SK-MEL-5 (cell line): ENCODE results near the gene UNKL. TPM values are rescaled to one million over a fixed set of nuclear protein-coding genes. Genes with fewer than 3 reads are reported as not detected.

ENCODE experiments used
- DNase-seq: peaks from one replicate; pipeline ENCODE4 v3.0.0-alpha.2; 2016; ENCODE audit warnings: low read depth, low spot score
- in situ Hi-C: cut with HindIII; loops from 2 replicates; pipeline ENCODE4 v1.10.0; 2016; ENCODE audit warnings: low sequenced_read_pairs, high pct_unique_total_duplicates, low pct_unique_long_range_greater_than_20kb
- total RNA-seq: library from RNA; depleted of rRNA; stranded (reverse); fragments of >200 nt; shearing (Covaris generic); gene quantifications from 2 replicates; pipeline ENCODE4 v1.2.3, GENCODE V29; 2014; rRNA removed

Gene UNKL
- total RNA-seq, 1 experiment from 2014 or later: 7.8 TPM

DNA sequence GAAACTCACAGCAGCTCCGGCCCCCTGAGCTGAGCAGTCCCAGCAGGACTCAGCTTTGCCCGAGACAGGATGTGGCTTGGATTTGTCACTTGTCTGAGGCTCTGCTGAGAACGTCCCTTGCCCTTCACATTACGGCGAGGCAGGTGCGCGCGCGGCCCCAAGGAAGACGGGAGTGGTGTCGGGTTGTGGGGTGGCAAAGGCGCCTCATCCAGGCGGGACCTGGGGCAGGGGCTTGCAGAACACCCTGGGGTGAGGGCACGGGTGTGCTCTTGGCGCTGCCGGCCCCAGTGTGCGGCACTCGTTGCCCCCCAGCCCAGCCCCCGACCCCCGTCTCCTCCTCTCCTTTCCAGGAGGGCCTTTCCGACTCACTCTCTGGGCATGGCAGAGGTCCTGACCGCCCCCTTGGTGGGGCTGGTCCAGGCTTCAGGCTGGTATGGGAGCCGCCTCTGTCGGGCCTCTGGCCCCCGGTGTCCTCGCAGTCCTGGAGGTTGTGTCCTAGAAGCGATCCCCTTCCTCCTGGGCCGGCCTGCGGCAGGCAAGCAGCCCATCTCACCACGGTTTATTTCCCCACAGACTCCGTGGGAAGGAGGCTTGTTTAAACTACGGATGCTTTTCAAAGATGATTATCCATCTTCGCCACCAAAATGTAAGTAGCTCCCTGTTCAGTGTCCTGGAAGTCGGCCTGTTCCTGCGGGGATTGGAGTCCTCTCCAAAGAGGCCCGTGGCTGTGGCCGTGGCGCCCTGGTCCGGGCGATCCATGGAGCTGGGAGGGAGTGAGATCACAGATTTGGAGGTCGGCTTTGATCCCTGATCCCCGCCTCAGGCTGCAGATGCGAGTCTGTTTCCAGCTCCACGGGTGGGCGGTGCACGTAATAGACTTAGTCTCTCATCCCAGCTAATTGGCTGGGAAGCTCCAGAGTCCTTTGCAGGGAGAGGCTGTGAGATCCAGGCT, 99.1 kb downstream of the UNKL start:
- in situ Hi-C loops: no loop called here
- DNase-seq: no peak

DNA sequence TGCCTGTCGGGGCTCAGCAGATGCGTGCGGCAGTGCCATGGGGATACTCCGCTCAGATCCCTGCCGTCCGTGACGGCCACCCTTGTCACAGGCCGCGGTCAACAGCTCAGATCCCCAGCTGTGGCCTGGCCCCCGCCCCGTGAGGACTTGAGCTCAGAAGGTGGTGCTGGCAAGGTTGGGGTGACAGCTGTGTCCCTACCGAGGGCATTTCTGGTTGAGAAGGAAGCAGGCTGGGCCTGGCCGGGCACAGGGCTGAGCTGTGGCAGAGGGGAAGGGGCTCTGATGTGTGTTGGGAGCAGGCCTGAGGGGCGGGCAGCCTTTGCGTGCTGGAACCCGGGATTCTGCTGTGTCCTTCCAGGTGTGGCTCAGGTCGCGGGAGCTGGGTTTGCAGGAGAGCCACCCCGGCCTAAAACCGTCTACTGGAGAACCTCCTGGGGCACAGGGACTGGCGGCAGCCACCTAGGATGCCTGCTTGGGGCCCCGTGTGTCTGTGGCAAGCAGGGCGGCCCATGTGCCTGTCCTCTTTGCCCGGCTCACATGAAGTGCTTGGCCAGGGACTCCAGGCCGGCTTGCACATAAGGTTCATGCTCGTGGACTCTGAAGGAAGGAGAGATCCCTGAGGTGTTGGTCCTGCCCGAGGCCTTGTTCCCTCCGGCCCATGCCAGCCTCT, 100.0 kb downstream of the UNKL start:
- DNase-seq: no peak
- in situ Hi-C loops: no loop called here

DNA sequence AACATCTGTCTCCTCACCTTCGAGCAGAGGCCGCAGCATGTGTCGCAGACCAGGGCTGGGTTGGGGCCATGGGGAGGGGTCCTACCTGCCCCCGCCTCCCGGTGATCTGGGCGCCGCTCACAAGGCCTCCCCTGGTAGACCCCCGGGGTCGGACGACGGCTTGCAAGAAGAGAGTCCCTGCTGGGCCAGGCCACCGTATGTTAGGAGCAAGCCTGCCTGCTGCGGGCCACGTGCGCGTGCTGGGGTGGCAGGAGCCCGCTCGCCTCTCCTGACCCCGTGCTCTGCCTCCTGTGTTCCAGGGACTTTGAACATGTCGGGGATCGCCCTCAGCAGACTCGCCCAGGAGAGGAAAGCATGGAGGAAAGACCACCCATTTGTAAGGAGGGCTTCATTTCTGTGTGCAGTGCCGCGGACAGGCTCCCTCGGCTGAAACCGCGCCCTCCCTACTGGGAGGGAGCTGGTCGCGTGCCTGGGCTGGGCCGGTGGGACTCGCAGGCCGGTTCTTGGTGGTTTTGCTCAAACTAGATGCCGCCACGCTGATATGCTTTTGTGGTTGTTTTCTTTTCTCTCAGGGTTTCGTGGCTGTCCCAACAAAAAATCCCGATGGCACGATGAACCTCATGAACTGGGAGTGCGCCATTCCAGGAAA, 100.7 kb downstream of the UNKL start:
- in situ Hi-C loops: no loop called here
- DNase-seq: no peak

Other genes starting within 250 kb of the UNKL start
- gene TPSG1, start 189.4 kb downstream of the UNKL start, total RNA-seq: not detected in 2 replicates
- gene TPSB2, start 184.5 kb downstream of the UNKL start, total RNA-seq: not detected in 2 replicates
- gene TPSAB1, start 174.0 kb downstream of the UNKL start, total RNA-seq: not detected in 2 replicates
- not detected in 2 replicates for gene TPSD1, start 158.6 kb downstream of the UNKL start, total RNA-seq
- gene UBE2I, start 105.1 kb downstream of the UNKL start, total RNA-seq: 55.2 TPM in 2 replicates
- gene BAIAP3, start 81.1 kb downstream of the UNKL start, total RNA-seq: 1.2 and 3.0 TPM in 2 replicates
- 68.1 and 70.0 TPM in 2 replicates for gene TSR3, start 62.8 kb downstream of the UNKL start, total RNA-seq
- 102 and 110 TPM in 2 replicates for gene GNPTG, start 62.8 kb downstream of the UNKL start, total RNA-seq
- 15.1 and 18.0 TPM in 2 replicates for gene UQCC4, start 6.0 kb upstream of the UNKL start, total RNA-seq
- gene PERCC1, start 16.4 kb upstream of the UNKL start, total RNA-seq: not detected in 2 replicates
- gene CCDC154, start 29.9 kb upstream of the UNKL start, total RNA-seq: 0.40 and 1.0 TPM in 2 replicates
- gene CLCN7, start 60.3 kb upstream of the UNKL start, total RNA-seq: 277 and 308 TPM in 2 replicates
- gene PTX4, start 74.2 kb upstream of the UNKL start, total RNA-seq: not detected in 2 replicates
- gene TELO2, start 78.7 kb upstream of the UNKL start, total RNA-seq: 9.5 and 9.8 TPM in 2 replicates
- not detected in 2 replicates for gene TMEM204, start 119.0 kb upstream of the UNKL start, total RNA-seq
- 4.9 and 6.7 TPM in 2 replicates for gene IFT140, start 197.4 kb upstream of the UNKL start, total RNA-seq
- 4.7 and 5.4 TPM in 2 replicates for gene CRAMP1, start 197.7 kb upstream of the UNKL start, total RNA-seq